GM13976 (cell line): ENCODE data around the gene KRTAP1-5.
"Not testable (repeated sequence)": the region's sequence is repeated elsewhere in the genome, so short reads cannot be mapped to it uniquely, and the experiment has no call there.

Source experiments
- DNase-seq: peaks from one replicate; pipeline ENCODE4 v3.0.0; 2012; ENCODE audit warnings: low spot score
- CTCF ChIP-seq: IDR thresholded peaks from 2 replicates; pipeline ENCODE4 v1.5.1; 2012; ENCODE audit warnings: borderline replicate concordance, mild to moderate bottlenecking; ENCODE audit not compliant: insufficient read depth; ENCODE audit errors: extremely low read depth, missing control alignments, control extremely low read depth
- in situ Hi-C: fragments of 300-500 bp; cut with MboI; formaldehyde crosslinking; loops from one replicate; pipeline ENCODE4 v1.12.0; 2022; ENCODE audit warnings: low sequenced_read_pairs, mixed read lengths, inconsistent platforms; ENCODE audit not compliant: unreplicated experiment

Gene KRTAP1-5

GRCh38 chr17:41002814-41003213 is 24.2 kb downstream of the KRTAP1-5 start:
- DNase-seq: no peak
- in situ Hi-C loops: no loop called here
- no peak for TF ChIP-seq CTCF

GRCh38 chr17:41001795-41002194 is 25.2 kb downstream of the KRTAP1-5 start:
- TF ChIP-seq CTCF: no peak
- DNase-seq: no peak
- in situ Hi-C loops: no loop called here

GRCh38 chr17:40999563-40999962 is 27.4 kb downstream of the KRTAP1-5 start, which contains the start of gene KRTAP3-2:
TSS of gene KRTAP3-2 (minus strand) at chr17:40999906. CDS start at chr17:40999853, 53 bp downstream.
- DNase-seq, in situ Hi-C loops: not testable (repeated sequence)

- TF ChIP-seq CTCF: no peak
- in situ Hi-C loops: no loop called here
- DNase-seq: no peak
Measured at GRCh38 chr17:40997361-40997760, 29.6 kb downstream of the KRTAP1-5 start.

- DNase-seq: no peak
- no peak for TF ChIP-seq CTCF
- in situ Hi-C loops: no loop called here
Measured at GRCh38 chr17:40996829-40997228, 30.2 kb downstream of the KRTAP1-5 start.

- in situ Hi-C loops: no loop called here
- TF ChIP-seq CTCF: no peak
- no peak for DNase-seq
Measured at GRCh38 chr17:40995116-40995515, 31.9 kb downstream of the KRTAP1-5 start.

GRCh38 chr17:40993839-40994238 is 33.2 kb downstream of the KRTAP1-5 start, which contains the start of gene KRTAP3-3:
TSS of gene KRTAP3-3 (minus strand) at chr17:40994164. CDS start at chr17:40994097, 67 bp downstream.
- no peak for DNase-seq
- in situ Hi-C loops: no loop called here
- TF ChIP-seq CTCF: no peak
